ENCODE results near the gene CCDC136.

GRCh38 chr7:128818694-128819093 is 26.9 kb downstream of the CCDC136 start:
- TF ChIP-seq, protein P1, sequence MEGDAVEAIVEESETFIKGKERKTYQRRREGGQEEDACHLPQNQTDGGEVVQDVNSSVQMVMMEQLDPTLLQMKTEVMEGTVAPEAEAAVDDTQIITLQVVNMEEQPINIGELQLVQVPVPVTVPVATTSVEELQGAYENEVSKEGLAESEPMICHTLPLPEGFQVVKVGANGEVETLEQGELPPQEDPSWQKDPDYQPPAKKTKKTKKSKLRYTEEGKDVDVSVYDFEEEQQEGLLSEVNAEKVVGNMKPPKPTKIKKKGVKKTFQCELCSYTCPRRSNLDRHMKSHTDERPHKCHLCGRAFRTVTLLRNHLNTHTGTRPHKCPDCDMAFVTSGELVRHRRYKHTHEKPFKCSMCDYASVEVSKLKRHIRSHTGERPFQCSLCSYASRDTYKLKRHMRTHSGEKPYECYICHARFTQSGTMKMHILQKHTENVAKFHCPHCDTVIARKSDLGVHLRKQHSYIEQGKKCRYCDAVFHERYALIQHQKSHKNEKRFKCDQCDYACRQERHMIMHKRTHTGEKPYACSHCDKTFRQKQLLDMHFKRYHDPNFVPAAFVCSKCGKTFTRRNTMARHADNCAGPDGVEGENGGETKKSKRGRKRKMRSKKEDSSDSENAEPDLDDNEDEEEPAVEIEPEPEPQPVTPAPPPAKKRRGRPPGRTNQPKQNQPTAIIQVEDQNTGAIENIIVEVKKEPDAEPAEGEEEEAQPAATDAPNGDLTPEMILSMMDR (IDR thresholded peaks at IDR 0.05), result no peak
- no peak for TF ChIP-seq POLR2A (IDR thresholded peaks at IDR 0.05)
